Stimulated activated CD4-positive, alpha-beta T cell treated with anti-CD3 and anti-CD28 coated beads, Interleukin-1b, Interleukin-23, amount 100 ng/mL, for 4 hours (primary cell): ENCODE results near the gene IFI27L1.

Experiments used
- DNase-seq, 2 donors: peaks; one replicate each; pipeline ENCODE4 v3.0.0-alpha.2; 2020; ENCODE audit warnings: low read depth in 2 of 2

IFI27L1 gene

DNA sequence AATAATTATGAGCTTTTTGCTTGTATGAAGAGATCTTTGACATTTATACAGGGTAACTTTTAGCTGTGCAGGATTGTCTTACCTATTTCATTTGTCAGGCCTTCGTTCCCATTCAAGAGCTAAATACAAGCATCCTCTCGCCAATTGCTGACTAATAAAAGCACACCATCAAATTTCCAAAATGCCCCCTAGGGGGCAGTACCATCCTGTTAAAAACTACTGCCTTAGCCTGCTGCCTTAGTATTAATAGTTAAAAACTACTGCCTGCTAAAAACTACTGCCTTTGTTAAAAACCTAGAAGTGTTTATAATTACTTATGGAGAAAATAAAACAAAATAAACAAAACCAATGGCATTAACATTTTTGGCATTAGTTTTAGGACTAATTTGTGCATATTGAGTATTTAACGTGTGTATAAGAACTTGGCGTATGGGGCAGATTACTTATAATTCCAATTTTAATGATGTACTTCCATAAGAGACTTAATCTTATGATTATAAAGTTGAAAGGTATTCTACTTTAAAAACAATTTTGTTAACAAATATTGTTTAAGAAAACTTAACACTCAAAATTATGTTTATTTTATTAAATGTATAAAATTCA lies 51.3 kb downstream of the IFI27L1 start:
- DNase-seq, result peak; percentile 20 to 54

DNA sequence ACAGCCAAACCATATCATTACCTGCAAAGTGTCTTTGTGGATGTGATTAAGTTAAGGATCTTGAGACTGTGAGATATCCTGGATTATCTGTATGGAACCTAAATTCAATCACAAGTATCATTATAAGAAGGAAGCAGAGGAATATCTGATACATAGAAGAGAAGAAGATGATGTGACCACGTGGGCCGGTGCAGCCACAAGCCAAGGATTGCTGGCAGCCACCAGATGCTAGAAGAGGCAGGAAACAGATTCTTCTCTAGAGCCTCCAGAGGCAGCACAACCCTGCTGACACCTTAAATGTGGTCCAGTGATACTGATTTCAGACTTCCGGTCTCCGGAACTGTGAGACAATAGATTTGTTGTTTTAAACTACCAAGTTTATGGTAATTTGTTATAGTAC lies 54.4 kb downstream of the IFI27L1 start:
- DNase-seq, result no peak

GRCh38 chr14:94136575-94137331 lies 55.6 kb downstream of the IFI27L1 start:
- DNase-seq, result peak; percentile 81 to 82

GRCh38 chr14:94138251-94138650 lies 57.1 kb downstream of the IFI27L1 start:
- no peak for DNase-seq

- no peak for DNase-seq
Observed at GRCh38 chr14:94139006-94139405, 57.9 kb downstream of the IFI27L1 start.

GRCh38 chr14:94139421-94139820 lies 58.3 kb downstream of the IFI27L1 start:
- DNase-seq, result no peak

DNA sequence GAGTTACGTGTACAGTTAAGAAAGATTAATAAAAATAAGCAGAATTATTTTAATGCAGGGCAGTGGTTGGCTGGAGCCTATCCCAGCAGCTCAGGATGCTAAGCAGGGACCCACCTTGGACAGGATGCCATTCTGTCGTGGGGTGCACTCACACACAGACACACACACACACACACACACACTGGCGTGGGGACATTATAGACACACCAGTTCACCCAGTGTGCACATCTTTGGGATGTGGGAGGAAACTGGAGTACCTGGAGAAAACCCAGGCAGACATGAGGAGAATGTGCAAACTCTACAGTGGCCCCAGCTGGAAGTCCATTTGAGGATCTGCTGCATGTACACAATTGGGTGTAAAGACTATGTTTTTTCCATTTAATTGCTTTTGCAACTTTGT lies 61.1 kb downstream of the IFI27L1 start:
- no peak for DNase-seq

DNA sequence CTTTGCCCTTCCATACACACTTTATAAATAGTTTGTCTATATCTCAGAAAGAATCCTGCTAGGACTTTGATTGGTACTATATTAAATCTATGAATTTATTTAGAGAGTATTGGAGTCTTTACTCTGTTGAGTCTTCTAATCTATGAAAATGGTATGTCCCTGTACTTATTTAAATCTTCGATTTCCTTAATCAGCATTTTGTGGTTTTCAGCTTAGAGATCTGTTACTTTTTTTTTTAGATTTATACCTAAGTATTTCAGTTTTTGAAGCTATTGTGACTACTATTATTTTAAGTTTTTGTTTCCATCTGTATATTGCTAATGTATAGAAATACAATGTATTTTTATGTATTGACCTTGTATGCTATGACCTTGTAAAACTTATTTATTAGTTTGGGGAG lies 61.7 kb downstream of the IFI27L1 start:
- no peak for DNase-seq

GRCh38 chr14:94143239-94143638 lies 62.1 kb downstream of the IFI27L1 start:
- no peak for DNase-seq

DNA sequence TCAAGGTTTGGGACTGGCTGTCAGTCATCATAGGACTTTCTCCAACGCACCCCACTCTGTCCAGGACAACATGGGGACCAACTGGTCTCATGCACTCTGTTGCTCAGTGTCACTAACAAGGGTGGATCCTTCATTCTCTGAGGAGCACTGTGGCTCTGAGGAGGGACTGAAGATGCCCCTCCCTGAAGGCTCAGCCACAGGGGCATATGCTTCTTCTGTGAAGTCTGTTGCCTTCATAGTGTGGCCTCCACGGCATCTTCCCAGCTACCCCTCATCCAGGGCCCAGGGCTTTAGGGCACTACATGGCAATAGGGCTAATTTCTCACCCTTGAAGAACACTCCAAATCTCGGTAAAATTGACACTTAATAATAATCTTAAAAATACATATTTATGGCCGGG lies 62.6 kb downstream of the IFI27L1 start:
- no peak for DNase-seq

DNA sequence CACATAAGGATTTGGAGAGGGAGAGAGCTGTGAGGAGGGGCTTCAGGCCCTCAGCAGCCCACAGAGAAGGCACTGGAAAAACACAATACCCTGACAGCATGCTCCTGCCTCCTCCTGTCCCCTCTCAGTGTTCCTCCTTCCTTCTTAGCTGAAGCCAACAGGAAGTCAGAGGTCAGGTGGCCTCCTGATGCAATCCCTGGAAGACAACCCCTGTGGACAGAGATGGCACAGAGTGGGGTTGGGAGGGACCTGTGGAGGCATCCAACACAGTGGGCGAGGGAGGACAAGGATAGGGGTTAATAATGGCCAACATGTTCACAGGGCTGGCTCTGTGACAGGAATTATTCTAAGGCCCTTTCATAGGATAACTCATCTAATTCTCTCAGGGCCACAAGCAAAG lies 63.7 kb downstream of the IFI27L1 start:
- no peak for DNase-seq

DNA sequence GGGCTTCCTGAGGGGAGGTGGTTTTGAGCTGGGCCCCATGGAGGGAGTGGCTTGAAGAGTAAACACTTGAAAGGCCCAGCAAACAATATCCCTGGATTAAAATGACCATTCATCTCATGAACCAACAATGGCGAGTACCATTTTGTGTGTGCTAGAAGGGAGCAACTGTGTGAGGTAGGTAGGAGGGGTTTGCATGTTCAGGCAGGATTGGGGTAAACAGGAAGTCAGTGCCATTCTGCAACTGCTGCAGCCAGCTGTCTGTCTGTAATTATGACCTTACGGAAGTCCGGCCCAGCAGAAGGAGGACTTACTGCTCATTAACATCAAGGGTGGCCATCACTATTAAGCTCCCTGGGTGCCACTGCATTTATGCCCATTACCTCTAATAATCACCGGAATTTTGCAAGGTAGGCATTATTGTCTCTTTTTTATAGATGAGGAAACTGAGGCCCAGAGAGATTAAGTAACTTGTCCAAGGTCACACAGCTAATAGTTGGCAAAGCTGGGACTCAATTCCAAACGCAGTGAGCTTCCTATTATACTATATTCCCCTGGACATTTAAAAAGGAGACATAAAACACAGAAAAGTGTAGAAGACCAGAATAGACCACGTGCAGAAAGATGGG lies 64.9 kb downstream of the IFI27L1 start:
- DNase-seq, result no peak
